Measurements from ENCODE around the gene MAP2K4.
"Not testable (repeated sequence)": the region's sequence is repeated elsewhere in the genome, so short reads cannot be mapped to it uniquely, and the experiment has no call there.

MAP2K4 gene

GRCh38 chr17:12094336-12094735, 73.7 kb downstream of the MAP2K4 start:
- DNase-seq: no peak

- DNase-seq: no peak
These were observed 74.8 kb downstream of the MAP2K4 start for GRCh38 chr17:12095522-12095921.

- no peak for DNase-seq
These were observed 76.6 kb downstream of the MAP2K4 start for GRCh38 chr17:12097326-12097725.

- no peak for DNase-seq
These were observed 77.9 kb downstream of the MAP2K4 start for GRCh38 chr17:12098568-12098967.

GRCh38 chr17:12099412-12099811, 78.7 kb downstream of the MAP2K4 start:
- DNase-seq: no peak

- DNase-seq: no peak
These were observed 84.2 kb downstream of the MAP2K4 start for GRCh38 chr17:12104831-12105230.

GRCh38 chr17:12107905-12108304, 87.2 kb downstream of the MAP2K4 start:
- no peak for DNase-seq

GRCh38 chr17:12110906-12111305, 90.2 kb downstream of the MAP2K4 start:
- DNase-seq: no peak

GRCh38 chr17:12113156-12113555, 92.5 kb downstream of the MAP2K4 start:
- no peak for DNase-seq

GRCh38 chr17:12114686-12115418, 94.2 kb downstream of the MAP2K4 start:
- DNase-seq: no peak

- no peak for DNase-seq
These were observed 95.5 kb downstream of the MAP2K4 start for GRCh38 chr17:12116143-12116542.

GRCh38 chr17:12118617-12119016, 97.9 kb downstream of the MAP2K4 start:
- no peak for DNase-seq

- no peak for DNase-seq
These were observed 101.4 kb downstream of the MAP2K4 start for GRCh38 chr17:12122075-12122474.

GRCh38 chr17:12127177-12127576, 106.5 kb downstream of the MAP2K4 start:
- no peak for DNase-seq

- DNase-seq: no peak
These were observed 107.0 kb downstream of the MAP2K4 start for GRCh38 chr17:12127667-12128066.

- DNase-seq: no peak
These were observed 108.3 kb downstream of the MAP2K4 start for GRCh38 chr17:12128946-12129345.

- no peak for DNase-seq
These were observed 112.5 kb downstream of the MAP2K4 start for GRCh38 chr17:12133183-12133582.

- DNase-seq: no peak
These were observed 113.4 kb downstream of the MAP2K4 start for GRCh38 chr17:12134101-12134500.

GRCh38 chr17:12134587-12134986, 113.9 kb downstream of the MAP2K4 start:
- no peak for DNase-seq

GRCh38 chr17:12136243-12136642, 115.6 kb downstream of the MAP2K4 start:
- DNase-seq: no peak

- no peak for DNase-seq
These were observed 116.0 kb downstream of the MAP2K4 start for GRCh38 chr17:12136646-12137045.

GRCh38 chr17:12137859-12138258, 117.2 kb downstream of the MAP2K4 start:
- DNase-seq: no peak

- no peak for DNase-seq
These were observed 120.0 kb downstream of the MAP2K4 start for GRCh38 chr17:12140685-12141084.

- not testable (repeated sequence) for DNase-seq
These were observed 141.5 kb downstream of the MAP2K4 start for GRCh38 chr17:12162187-12162586.

- DNase-seq: no peak
These were observed 143.4 kb downstream of the MAP2K4 start for GRCh38 chr17:12164085-12164484.

Data from NCI-H1092 treated with DMSO at 0.1 percent for 48 hours (cell line).